ENCODE results near the gene SCNM1.
A peak's percentile ranks its signal among the peaks of the same experiment; 100 is the strongest.

SCNM1 gene

DNA sequence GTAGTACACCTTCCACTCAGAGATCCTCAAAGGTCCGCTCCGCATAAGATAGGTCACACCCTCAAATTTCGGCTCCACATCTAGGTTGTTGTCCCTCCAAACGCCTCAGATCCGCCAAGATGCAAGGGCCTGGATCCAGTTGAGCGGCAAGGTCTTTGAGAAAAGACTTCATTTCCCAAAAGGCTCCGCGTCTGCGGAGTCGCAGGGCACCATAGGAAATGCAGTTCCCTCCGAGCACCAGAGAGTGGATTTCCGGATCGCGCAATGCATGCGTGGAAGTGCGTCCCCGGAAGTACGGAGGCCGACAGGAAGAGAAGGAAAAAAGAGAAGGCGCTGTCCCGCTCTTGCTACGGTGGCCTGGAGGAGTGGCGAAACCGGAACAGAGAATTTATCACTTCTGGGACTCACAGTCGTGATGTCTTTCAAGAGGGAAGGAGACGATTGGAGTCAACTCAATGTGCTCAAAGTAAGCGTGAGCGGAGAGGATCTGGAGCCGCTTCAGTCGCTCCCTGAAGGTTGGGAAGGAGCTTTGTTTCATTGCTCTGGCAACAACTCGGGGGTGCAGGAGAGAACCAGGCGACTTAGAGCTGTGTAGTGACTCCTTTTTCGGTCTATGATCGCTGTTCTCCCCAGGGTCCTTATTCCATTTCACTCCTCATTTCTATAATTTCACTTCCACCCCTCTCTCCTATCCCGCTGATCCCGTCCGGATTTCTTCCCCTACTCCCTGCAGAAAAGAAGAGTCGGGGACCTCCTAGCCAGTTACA lies at the start of gene SCNM1, which contains the start of gene LYSMD1:
SCNM1 (plus strand) TSS at position 407 of the 767 bp plus-strand sequence; CDS start at position 416, 9 bp downstream.
LYSMD1 (minus strand) TSS at position 165 of the 767 bp plus-strand sequence. CDS start 644 bp downstream, outside the sequence.
- DNase-seq (ENCODE audit: low spot score): peak; percentile 97

DNA sequence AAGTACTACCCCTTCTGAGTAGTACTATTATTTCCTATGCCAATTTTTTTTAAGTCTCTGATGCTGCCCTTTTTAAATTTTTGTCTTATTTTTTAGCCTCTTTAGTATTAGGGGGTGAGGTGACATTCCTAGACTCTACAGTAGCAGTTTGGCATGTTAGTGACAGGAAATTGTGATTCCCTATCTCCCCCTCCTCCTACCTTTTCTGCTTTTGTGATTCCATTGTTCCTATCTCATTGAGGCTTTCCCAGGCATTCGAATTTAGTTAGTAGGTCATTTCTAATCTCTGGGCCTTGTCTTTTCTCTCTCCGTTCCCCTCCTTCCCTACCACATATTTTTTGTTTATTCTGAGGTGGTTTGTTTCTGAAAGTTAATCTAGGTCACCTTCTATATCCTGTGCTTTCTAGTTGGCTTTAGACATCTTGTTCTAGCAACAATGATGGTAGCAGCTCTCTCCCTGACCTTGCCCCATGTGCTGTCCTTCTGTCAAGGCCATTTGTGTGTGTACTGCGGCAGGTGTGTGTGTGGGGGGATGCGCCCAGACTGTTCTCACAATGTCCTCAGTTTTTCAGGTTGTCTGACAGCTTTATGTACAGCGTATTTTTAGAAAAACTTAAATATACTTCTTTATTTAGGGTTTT lies 41.1 kb upstream of the SCNM1 start:
- no peak for DNase-seq (ENCODE audit: low spot score)

GRCh38 chr1:151128800-151129199 lies 37.1 kb upstream of the SCNM1 start:
- no peak for DNase-seq (ENCODE audit: low spot score)

DNA sequence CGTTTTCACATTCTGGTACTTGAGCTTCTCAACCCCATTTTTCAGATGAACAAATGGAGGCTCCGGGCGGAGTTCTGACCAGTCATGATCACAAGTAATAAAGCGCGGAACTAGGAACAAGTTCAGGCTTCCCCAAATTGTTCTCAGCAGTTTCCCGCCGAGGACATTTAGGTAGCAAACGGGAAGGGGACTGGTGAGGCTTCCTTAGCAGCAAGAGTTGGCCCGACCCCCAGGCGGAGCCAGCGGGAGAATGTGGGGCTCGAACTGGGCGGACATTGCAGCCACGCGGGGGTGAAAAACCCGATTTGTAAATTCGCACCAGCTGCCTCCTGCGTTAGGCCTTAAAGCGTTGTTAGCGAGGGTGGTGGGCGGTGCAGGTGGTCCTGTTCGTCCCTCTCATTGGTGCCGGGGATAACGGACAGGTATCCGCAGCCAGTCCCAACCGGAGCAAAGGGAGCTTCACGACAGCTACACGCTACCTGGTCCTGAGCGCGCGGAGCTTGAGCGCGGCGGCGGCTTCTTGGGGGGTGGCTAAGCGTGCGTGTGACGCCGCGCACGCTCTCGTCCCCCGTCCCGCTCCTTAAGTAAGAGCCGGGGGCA lies 34.9 kb upstream of the SCNM1 start:
- DNase-seq (ENCODE audit: low spot score): peak; percentile 55

DNA sequence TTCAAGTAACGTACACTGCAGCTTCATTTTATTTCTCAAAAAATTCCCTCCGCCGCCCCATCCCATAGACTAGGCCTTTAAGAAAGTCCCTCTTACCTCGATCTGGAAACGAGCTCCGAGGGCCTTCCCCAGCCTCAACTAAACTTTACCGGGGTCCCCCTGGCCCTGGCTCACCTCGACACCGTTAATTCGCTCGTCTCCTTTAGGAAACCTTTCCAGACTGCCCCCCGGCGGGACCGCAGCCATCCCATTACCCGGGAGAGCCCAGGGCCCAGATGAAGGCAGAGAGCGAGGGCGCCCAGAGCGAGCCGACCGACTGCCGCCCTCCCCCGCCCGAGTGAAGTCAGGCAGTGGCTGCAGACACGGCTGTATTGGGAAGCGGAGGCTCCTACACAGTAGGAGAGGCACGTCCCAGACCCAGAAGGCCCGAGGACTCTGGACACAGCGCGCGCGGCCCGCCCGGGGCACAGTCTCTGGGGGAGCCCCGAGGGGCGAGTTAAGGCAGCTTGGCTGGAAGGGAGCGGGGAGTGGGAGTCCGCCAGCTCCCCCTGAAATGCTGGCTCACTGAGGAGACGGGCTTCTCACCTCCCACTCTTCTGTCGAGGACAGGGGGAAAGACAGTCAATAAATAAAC lies 34.1 kb upstream of the SCNM1 start:
- DNase-seq (ENCODE audit: low spot score): no peak

- no peak for DNase-seq (ENCODE audit: low spot score)
Observed at GRCh38 chr1:151132335-151133017, 33.5 kb upstream of the SCNM1 start.

DNA sequence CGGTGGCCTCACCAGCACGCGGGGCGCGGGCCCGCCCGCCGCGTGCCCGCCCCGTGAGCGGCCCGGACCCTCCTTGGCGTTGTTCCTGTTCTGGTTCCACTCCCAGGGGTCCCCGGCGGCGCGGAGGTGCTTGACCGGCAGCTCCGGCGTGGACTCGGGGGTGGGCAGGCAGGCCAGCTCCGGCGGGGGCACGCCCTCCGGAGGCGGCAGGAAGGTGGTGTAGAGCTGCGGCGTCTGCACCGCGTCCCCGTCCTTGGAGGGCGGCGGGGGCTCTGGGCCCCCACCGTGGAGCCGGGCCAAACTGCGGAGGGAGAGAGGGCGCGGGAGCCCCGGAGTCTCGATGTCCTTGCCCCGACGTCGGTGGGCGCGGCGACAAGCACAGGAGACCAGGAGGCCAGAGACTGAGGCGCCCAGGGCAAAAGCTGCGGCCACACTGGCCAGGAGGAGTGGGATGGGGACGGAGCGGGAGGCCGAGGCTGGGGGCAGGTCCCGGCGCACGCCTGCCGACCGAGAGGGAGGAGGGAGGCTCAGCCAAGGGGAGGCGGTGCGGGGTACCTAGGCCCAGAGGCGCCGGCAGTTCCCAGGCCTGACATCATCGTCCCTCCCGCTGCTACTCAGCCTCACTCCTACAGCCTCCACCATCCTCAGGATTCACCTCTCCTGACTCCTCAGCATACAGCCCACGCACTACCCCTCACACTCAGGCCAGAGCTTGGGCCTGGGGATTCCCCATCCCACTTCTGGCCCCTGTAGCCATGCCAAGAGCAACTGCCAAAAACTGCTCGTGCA lies 32.7 kb upstream of the SCNM1 start:
- no peak for DNase-seq (ENCODE audit: low spot score)

DNA sequence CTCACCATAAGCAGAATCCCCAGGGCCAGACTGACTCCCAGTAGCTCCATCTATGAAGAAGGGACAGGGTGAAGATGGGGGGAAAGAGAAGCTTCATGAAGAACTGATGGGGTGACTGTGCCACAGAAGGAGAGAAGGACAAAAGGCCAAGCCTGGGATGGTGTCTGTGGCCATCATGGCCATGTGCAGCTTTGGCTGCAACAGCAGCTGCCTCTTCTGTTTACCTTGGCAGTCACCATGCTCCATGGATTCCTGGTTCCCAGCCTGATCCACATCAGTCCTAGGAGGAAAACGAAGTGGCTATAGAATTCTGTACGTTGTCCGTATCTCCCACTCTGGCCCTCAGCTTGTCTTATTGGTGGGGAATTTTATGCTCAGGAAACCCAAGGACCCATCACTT lies 31.5 kb upstream of the SCNM1 start:
- no peak for DNase-seq (ENCODE audit: low spot score)

DNA sequence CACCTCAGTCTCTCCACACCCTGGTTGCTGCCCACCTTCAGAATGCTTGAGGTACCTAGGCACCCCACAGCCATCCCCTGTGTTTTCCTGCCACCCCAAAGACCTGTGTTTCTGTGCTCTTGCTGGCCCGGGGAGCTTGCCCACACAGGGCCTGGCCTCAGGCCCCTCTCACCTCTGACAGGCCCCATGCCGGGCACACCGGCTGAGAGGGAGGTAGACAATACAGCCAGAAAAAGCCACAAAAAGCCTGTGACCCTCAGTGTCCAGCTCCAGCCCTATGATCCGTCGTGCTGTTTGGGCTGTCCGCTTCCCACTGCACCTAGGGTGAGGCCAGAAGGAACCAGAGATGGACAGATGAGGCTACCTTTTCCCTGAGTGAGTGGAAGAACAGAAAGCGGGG lies 31.0 kb upstream of the SCNM1 start:
- no peak for DNase-seq (ENCODE audit: low spot score)

- DNase-seq (ENCODE audit: low spot score): no peak
Observed at GRCh38 chr1:151135433-151136385, 30.2 kb upstream of the SCNM1 start.

DNA sequence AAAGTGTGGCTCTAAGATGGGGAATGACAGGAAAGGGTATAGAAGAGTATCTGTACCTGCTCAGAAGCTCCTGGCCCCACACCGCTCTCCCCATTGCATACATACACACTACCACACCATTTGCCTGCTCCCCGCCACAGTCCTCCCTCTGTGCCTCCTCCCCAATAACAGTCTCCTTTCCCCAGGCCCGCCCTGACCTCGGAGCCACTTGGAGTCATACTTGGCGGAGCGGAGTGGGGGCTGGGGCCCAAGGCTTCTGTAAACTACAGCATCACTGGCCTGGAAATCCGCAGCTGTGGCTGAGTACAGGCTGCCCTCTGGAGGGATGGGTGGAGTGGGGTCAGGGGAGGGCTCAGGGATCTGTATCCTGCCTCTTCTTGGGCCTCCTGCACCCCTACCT lies 28.2 kb upstream of the SCNM1 start:
- DNase-seq (ENCODE audit: low spot score): no peak

- DNase-seq (ENCODE audit: low spot score): no peak
Observed at GRCh38 chr1:151142411-151143056, 23.4 kb upstream of the SCNM1 start.

DNA sequence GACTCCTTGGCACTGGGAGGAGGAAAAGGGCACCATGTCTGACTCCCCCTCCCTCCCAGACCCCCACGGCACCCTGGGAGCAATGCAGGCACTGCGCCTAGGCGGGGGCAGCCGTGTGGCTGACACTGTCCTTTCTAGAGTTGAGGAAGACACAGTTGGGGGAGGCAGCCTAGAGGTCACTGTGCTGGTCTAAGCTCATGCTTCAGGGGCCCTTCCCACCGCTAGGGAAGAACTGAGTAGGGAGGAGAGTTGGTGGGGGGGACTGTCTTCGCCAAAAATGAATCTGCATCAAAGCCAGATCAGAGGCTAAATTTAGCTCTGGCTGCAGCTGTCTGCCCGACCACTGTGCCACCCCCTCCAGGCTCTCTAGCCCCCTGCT lies 22.9 kb upstream of the SCNM1 start:
- DNase-seq (ENCODE audit: low spot score): no peak

DNA sequence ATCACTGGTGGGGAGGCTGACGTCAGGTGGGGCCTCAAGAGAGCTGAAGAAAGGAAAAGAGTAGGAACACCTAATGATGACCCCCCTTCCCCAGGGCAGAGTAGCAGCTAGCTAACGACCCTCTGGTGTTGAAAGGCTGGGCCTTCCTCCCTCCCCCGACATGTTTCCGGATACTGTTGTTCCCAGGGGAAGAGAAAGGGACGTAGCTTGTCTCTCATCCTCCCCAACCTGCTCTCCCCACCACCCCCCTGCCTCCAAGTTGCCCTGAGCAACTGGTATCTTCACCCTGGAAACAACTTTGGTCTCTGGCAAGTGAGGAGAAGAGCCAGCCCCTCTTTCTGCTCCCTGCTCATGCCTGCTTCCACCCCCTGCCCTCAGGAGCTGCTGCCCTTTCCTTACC lies 22.0 kb upstream of the SCNM1 start:
- no peak for DNase-seq (ENCODE audit: low spot score)

DNA sequence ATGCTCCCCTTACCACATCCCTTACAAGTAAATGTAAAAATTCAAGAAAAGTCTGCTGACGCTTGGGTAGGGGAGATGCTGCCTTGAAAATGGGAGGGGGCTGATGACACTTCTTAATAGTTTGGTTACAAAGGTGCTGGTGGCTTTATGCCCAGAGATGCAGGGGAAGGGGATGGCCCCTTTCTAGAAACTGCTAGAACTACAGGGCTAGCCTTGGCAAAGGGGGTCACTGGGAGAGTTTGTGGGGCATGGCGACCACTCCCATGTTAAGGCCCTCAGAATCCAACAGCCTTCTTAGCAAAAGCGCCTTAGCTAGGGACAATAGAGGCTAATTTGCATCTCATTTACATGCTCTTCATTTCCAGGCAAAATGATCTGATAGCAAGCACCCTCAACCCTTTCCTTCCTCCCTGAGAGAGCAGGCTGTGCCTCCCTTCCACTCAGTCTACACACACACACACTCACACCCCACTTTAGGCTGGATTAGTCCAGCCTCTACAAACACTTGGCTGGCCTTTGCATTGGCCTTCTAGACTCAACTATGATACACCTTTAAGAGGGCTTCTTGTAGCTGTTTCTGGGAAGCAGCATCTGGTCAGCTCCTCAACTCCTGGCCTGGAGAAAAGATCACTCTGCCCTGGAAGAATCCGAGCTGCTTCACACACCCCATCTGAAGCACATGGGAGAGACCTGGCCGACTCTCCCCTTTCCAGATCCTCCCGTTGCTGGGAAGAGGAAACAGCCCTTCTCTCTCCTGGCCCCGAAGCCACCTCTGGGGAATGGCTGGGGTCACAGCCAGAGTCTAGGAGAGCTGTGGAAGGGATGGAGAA lies 21.3 kb upstream of the SCNM1 start:
- DNase-seq (ENCODE audit: low spot score): peak; percentile 7

DNA sequence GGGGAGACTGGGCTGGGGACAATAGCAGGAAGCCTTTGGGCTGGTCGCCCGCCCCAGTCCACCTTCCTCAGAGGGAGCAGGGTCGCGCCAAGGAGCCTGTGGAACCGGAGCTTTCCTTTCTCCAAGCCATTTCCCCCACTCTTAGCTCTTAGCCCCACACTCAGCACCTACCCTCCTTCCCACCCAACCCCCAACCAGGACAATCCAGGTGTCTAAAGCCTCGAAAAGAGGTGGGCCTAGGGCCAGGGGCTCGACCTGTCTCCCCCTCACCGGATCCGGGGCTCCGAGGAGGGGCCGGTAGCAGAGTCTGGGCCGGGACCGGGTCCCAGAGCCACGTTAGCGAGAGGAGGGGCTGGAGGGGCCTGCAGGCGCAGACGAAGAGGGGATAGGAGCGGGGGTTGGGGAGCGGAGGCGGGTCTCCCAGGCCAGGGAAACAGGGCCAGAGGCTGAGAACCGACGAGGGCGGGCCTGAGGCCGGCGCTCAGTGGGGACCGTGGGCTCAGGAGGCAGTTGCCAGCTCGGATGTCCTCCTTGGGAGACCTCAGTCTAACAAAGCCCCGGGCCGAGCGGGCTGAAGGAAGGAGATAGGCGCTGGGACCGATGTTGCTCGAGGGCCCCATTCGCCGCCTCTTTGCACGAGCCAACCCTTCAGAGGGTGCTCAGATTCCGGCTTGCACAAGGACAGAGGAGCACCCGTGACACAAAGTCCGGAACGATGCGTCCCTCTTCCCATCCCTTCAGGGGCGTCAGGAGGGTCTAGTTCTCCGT lies 20.5 kb upstream of the SCNM1 start:
- no peak for DNase-seq (ENCODE audit: low spot score)

DNA sequence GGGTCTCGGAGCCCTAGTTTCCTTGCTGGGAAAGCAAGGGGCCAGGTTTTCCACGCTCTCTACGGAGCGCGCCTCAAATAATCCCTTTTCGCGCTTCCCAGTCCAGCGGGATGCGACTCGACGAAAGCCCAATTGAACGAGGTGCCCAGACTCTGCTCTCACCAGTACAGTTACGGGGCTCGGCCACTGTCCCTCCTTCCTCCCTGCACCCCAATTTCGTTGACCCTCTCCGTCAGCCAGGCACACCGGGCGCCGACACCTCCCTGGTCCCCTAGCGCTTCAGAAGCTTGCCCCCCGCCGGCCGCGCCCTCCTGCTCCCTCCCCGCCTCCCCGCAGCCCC lies 19.9 kb upstream of the SCNM1 start:
- DNase-seq (ENCODE audit: low spot score): no peak
